Stimulated activated CD4-positive, alpha-beta T cell treated with anti-CD3 and anti-CD28 coated beads, Interleukin-12 subunit alpha, Interleukin-12 subunit beta, amount 100 ng/mL, for 4 hours (primary cell): ENCODE data around the gene OLFM1.

Experiments used
- DNase-seq: peaks from one replicate; pipeline ENCODE4 v3.0.0-alpha.2; 2020

Gene OLFM1

GRCh38 chr9:135091545-135091944 is 4.1 kb downstream of the OLFM1 start:
- DNase-seq, result no peak

DNA sequence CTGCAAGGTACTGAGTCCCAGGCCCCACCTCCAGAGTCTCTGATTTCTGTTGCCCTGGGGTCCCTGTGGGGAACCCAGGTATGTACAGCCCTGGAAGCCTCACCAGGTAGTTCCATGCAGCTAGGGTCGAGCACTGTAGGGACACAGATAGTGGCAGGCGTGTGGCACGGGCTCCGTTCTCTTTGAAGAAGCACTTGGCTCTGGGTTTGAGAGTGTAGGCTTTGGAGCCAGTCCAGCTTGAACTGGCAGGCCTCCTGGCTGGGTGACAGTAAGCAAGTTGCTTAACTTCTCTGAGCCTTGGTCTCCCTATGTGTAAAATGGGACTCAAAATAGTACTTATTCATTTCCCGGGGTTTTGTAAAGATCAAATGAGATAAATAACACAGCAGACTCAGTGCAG is 5.6 kb downstream of the OLFM1 start:
- DNase-seq, result no peak

DNA sequence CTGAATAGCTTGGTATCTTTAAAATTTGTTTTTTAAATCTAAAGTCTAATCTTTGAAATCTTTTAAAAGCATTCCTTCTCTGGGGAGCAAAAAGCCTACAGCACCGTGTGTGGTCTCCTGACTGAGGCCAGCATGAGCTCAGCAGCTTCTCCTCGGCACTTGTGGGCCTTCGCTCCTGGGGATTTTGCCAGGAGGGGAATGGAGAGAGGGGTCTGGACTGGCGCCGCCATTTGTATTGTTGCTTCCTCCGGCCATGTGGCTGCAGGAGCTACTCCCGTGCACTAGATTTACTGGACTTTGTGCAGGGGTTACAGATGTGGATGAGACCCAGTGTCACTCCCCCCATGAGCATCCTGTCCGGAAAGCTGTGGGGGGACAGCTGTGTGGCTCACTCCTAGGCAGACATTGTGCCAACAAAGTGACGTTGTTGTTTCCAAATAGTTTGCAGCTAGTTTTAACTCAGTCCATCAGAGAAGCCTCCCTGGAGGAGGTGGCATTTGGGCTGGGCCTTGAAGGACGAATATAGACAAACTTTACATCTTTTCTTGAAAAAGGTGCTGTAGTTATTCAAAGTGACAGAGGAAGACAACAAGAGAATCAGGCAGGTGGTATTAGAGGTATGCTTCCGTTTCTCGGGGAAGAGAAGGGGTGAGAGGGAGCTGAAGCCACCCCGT is 6.6 kb downstream of the OLFM1 start:
- DNase-seq, result no peak

- no peak for DNase-seq
Observed at GRCh38 chr9:135095470-135096407, 8.3 kb downstream of the OLFM1 start.

DNA sequence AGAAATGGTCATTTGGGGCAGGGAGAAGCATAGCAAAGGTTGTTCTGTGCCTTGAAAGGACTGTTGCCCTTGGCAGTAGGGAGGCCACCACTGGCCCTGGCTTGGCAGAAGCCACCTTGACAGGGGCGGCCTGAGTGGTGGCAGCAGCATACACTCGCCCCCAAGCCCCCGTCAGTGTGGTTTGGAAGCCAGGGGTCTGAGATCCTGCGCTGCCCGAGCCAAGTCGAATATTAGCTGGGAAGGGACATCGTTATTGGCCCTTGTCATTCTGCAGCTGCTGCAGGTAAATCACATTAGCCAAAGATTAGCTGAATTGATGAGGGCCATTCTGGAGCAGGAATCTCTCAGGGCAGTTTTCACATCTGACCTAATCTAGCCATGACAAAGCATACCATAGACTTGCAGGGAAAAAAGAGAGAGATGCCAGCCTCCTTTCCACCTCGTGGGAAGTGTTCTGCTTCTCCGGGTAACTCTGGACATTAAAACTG is 9.0 kb downstream of the OLFM1 start:
- DNase-seq, result no peak

GRCh38 chr9:135098400-135099105 is 11.1 kb downstream of the OLFM1 start:
- DNase-seq, result no peak

DNA sequence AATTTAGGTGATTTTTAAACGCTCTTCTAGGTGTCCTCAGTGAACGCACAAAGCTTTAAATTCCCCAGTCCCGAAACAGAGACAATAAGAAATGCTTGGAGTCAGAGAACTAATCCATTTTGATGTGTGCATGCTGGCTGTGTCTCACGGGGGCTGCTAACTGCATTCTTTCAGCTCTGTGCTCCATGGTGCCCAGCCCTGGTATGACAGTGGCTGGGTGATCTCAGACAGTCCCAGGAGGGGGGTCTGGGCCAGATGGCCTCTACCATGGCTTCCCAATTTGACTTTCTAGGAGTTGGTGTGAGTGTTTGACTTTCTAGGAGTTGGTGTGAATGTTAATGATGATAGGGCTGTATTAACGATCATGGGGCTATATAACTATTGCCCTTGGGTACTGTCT is 12.1 kb downstream of the OLFM1 start:
- DNase-seq, result no peak

GRCh38 chr9:135100241-135100681 is 12.8 kb downstream of the OLFM1 start:
- DNase-seq, result no peak

- DNase-seq, result no peak
Observed at GRCh38 chr9:135100725-135101410, 13.4 kb downstream of the OLFM1 start.

DNA sequence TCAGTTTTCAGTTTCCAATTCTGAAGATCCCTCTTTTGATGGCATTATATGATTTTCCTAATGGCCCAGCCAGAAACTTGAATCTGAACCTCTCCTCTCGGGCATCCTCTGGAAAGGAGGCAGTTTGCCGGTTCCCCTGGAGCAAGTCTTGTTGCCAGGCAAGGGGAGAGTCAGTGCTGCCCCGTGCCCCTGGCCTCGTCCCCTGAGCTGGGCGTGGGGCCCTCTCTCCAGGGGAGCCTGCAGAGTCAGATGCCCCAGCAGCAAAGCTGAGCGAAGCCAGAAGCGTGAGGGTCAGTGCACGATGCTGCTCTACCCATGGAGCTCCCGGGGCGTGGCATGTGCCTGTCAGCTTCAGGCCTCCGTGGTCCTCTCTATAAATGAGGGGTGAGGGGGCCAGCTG is 14.0 kb downstream of the OLFM1 start:
- DNase-seq, result no peak

DNA sequence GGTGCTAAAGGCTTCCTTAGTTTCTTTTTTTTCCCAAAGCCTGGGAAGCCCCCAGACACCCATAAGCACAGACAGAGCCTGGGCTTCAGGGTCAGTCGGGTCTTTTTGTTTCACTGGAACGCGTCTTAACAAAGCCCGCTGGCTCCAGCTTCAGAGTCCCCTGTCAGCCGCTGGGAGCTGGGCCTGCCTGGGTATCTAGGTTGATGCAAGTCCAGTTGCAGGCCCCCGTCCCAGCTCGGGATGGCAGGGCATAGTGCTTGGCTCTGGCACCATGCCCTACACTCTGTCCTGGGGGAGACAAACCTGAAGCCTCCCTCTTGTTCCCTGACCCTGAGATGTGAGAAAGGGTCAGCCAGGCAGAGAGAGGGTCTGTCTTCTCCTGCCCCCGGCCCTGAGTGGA is 14.5 kb downstream of the OLFM1 start:
- DNase-seq, result no peak

DNA sequence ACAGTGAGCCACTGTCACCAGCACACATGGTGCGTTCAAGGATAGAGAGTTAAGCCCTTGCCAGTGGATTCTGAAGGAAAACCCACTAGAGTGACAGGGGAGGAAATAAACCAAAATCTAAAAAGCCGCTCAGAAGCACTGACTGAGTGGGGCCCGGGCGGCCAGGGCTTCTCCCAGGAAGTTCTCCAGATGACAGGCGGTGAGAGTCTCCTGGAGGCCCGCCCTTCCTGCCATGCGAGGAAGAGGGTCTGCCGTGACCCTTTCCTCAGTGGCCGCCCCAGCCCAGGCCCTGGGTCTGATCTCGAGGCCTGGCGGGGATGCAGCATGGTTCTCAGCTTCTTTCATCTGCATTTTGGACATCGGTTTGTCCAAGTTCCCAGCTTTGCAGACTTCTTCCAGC is 14.9 kb downstream of the OLFM1 start:
- no peak for DNase-seq

DNA sequence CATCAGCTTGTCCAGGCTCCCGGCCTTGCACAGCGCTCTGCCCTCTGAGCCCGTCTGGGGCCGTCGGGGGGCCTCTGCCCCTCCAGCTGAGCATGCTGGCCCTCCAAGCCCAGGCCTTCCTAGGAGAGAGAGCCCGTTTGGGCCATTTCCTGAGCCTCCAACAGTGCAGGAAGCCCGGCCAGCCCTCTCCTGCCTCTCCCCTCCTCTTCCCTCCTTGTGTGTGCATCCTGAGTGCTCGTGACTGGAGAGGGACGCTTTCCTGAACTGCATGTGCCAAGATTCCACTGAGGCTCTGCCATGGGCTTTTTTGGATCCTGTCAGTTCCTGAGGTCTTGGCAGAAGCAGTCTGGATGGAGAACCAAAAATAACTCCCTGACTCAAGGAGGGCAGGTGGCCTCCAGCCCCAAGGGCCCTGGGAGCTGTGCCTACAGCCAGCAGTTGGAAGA is 15.6 kb downstream of the OLFM1 start:
- DNase-seq, result no peak

GRCh38 chr9:135103931-135104639 is 16.6 kb downstream of the OLFM1 start:
- DNase-seq, result no peak

DNA sequence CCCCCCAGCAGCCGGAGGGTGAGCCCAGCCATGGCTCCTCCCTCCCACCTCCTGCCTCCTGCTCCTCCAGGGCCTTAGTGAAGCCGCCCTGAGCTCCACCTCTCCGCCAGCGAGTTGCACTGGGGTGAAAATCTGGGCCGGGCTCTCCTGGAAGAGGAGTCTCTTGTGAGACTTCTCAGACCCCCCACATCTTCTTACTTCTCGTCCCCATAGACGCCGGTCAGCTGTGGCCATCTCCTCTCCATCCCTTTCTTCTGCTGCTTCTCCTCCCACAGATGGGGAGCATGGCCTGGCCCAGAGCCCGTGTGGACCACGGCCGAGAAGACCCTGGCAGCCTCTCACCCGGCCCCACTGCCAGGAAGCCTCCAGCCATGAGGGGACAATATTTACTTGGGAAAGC is 17.3 kb downstream of the OLFM1 start:
- DNase-seq, result no peak

GRCh38 chr9:135105211-135105745 is 17.8 kb downstream of the OLFM1 start:
- no peak for DNase-seq

GRCh38 chr9:135105938-135106491 is 18.5 kb downstream of the OLFM1 start:
- no peak for DNase-seq

DNA sequence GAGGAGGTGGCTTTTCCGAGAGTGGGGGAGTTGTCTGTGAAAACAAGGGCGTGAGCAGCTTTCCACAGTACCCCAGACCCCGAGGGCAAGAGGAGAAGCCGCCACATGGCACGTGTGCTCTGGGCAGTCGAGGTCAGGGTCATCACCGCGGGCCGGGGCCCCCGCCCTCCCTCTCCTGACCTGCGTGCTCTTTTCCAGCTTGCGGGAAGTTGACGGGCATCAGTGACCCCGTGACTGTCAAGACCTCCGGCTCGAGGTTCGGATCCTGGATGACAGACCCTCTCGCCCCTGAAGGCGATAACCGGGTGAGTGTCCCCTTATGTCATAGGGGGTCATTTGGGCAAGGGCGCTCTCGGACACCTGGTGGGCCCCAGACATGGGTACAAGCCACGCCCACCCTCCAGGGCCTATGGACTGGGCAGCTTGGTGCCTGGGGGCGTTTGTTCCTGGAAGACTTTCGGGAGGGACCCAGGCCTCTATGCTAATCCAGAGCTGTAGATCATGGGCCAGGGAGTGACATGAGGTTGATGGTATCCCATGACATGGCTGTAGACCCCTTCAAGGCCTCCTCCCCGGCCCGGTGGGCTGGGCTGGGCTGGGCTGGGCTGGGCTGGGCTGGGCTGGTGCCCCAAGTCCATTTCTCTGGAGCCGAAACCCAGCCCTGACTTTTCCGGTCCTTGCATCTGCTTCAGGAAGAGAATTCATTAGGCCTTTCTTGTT is 19.2 kb downstream of the OLFM1 start:
- DNase-seq, result no peak

GRCh38 chr9:135107581-135108235 is 20.2 kb downstream of the OLFM1 start:
- DNase-seq, result no peak

GRCh38 chr9:135108831-135109510 is 21.5 kb downstream of the OLFM1 start:
- DNase-seq, result no peak
